Measurements from ENCODE around the gene CDY2A. TPM values are rescaled to one million over a fixed set of nuclear protein-coding genes. Genes with fewer than 3 reads are reported as not detected.
"Not testable (repeated sequence)": the region's sequence is repeated elsewhere in the genome, so short reads cannot be mapped to it uniquely, and the experiment has no call there.

CDY2A gene, protein sequence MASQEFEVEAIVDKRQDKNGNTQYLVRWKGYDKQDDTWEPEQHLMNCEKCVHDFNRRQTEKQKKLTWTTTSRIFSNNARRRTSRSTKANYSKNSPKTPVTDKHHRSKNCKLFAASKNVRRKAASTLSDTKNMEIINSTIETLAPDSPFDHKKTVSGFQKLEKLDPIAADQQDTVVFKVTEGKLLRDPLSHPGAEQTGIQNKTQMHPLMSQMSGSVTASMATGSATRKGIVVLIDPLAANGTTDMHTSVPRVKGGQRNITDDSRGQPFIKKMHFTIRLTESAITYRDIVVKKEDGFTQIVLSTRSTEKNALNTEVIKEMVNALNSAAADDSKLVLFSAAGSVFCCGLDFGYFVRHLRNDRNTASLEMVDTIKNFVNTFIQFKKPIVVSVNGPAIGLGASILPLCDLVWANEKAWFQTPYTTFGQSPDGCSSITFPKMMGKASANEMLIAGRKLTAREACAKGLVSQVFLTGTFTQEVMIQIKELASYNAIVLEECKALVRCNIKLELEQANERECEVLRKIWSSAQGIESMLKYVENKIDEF
- not detected for total RNA-seq

DNA sequence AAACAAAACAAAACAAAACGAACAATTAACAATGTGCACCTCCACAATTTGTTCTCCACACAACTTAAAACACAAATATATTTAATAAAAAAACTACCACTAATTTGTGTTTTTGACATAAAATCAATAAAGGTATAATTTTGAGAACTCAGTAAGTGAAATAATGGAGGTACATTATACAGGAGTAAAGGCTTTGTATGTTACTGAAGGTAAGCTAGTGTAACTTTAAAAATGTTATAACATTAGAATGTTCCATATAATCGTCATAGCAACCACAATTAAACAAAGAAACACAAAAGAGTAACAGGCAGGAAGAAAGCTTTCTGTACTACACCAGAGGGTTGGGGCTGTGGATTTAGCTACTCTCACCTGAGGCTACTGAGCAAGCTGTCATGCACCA lies at the start of gene CDY2A:
CDY2A (plus strand) TSS at position 301 of the 400 bp plus-strand sequence. CDS start 328 bp downstream, outside the sequence.
- not testable (repeated sequence) for DNase-seq (ENCODE audit: low read depth in 2 of 3, low spot score in 2 of 3)

GRCh38 chrY:17997586-17997985 lies 28.0 kb upstream of the CDY2A start:
- DNase-seq (ENCODE audit: low read depth in 2 of 3, low spot score in 2 of 3), result not testable (repeated sequence)

DNA sequence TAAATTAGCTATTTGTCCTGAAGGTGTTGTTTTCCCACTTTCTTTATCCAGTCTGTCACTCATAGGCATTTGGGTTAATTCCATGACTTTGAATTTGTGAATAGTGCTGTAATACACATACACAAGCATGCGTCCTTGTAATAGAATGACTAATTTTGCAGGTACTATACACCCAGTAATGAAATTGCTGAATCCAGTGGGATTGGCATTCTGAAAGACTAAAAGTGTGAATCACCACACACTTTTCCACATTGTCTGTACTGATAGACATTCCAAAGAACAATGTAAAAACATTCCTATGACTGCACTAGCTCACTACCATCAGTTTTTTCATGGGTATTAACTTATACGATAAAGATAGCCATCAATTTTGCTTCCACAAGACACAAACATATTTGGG lies 27.3 kb upstream of the CDY2A start:
- DNase-seq (ENCODE audit: low read depth in 2 of 3, low spot score in 2 of 3), result not testable (repeated sequence)

DNA sequence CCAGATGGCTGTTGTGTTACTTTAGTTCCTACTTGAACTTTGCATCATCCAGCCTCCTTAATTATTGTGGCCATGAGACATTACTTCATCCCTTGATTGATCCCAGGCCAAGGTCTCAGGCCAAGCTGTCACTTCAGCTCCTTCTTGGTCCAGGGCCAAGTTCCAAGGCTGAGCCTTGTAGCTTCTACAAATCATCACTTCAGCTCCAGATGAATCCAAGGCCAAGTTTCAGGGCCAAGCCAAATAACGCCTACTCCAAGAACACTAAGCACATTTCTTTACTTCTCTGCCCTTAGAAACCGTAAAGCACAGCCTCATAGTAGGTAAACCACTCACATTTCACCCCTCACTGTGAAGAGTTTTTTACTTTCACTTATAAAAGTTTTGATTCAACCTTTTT lies 1.7 kb upstream of the CDY2A start:
- not testable (repeated sequence) for DNase-seq (ENCODE audit: low read depth in 2 of 3, low spot score in 2 of 3)

DNA sequence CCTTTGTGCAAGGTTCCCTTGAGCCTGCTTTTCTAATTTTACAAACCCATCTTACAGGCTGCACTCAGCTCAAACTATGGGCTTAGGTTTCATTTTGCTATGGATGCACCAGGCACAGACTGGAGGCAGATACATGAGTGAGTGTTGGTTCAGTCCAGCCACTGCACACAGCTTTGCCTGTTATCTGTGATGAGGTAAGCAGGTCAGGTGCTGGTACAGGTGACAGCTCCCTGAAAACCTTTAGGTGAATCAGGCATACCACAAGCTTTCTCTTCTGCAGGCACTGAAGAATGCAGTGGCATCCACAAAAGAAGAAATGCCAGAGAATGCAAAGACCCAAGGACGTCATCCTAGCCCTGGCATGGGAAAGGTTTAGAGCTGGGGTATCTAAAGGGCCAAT lies 3.3 kb downstream of the CDY2A start:
- DNase-seq (ENCODE audit: low read depth in 2 of 3, low spot score in 2 of 3), result not testable (repeated sequence)

DNA sequence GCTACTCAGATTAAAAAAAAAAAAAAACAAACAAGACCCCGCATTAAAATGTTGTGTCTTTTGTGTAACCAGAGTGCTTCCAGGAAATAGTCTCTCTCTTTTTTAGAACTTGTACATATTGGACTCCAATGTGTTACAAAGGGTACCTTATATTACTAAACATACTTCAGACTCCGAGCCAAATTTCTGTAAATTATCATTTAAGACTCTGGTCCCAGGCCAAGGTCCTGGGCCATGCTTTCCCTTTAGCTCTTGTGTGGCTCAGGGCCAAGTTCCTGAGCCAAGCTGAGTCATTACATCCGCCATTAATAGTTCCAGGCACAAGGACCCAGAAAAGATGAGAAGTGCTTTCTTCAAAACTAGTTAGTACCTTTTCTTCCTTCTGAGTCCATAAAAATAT lies 4.6 kb downstream of the CDY2A start:
- DNase-seq (ENCODE audit: low read depth in 2 of 3, low spot score in 2 of 3), result not testable (repeated sequence)

DNA sequence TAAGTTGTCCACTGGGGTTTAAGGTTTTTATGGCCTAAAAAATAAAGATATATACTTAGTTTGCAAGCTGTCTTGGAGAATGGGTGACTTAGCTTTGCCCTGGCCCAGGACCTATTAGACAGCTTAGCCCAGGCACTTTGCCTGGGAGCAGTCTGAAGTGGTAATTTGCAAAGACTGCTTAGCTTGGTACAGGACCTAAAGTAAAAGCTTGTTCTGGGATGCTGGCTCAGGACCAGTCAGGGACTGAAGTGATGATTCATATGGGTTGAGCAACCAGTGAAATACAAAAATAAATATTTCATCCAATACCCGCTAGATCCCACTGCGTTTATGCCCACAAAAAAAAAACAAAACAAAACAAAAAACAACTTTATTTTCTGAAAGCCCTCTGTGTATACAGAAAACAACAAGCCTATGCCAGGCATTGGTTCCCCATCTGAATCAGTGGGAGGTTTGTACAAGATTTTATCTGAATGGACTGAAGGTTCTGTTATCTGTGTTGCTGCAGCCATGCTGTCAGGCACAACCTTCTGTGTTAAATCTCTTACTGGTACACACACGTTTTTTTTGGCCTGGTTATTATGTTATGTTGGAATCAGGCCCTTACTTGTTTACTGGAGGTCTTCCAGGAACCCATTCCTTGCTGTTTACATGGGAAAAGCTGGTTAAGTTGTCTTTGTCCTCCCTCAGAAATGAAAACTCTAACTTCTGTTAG lies 8.7 kb downstream of the CDY2A start:
- not testable (repeated sequence) for DNase-seq (ENCODE audit: low read depth in 2 of 3, low spot score in 2 of 3)

DNA sequence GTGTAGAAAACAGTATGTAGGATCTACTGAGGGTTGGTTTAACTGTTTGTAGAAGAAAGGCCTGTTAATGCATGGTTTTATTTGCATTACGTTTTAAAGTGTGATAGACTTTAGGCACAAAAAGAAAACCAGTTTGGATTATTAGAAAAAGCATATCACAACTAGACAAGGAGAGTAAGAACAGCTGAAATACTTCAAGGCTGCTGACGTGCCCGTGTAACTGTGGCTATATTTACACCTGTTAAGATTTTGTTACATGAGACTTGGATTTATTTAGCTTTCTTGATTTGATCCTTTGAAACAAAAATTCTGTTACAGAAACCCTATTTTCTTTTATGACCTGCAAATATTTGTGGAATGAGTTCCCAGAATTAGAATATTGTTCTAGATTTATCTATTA lies 9.3 kb downstream of the CDY2A start:
- not testable (repeated sequence) for DNase-seq (ENCODE audit: low read depth in 2 of 3, low spot score in 2 of 3)

GRCh38 chrY:18044990-18045389 lies 19.4 kb downstream of the CDY2A start:
- not testable (repeated sequence) for DNase-seq (ENCODE audit: low read depth in 2 of 3, low spot score in 2 of 3)

- not testable (repeated sequence) for DNase-seq (ENCODE audit: low read depth in 2 of 3, low spot score in 2 of 3)
These were observed 22.8 kb downstream of the CDY2A start for GRCh38 chrY:18048149-18049040.

- not testable (repeated sequence) for DNase-seq (ENCODE audit: low read depth in 2 of 3, low spot score in 2 of 3)
These were observed 23.5 kb downstream of the CDY2A start for GRCh38 chrY:18049061-18049460.

GRCh38 chrY:18056473-18056872 lies 30.9 kb downstream of the CDY2A start:
- DNase-seq (ENCODE audit: low read depth in 2 of 3, low spot score in 2 of 3), result not testable (repeated sequence)

GRCh38 chrY:18073464-18073863 lies 47.9 kb downstream of the CDY2A start:
- not testable (repeated sequence) for DNase-seq (ENCODE audit: low read depth in 2 of 3, low spot score in 2 of 3)

Other genes starting within 250 kb of the CDY2A start
- gene CDY2B, start 145.6 kb upstream of the CDY2A start, total RNA-seq, result not detected